Measurements from ENCODE around the gene MICALL1. TPM values are rescaled to one million over a fixed set of nuclear protein-coding genes. Genes with fewer than 3 reads are reported as not detected.

The MICALL1 gene
- total and polyA plus RNA-seq, 2 of the 13 experiments (the other 11 are each of a cell fraction or from before 2014, with no cell fraction given) = 7.6 to 10.6 TPM

- no peak for TF ChIP-seq ZNF318 (CRISPR knock-in tag; IDR thresholded peaks at IDR 0.05)
- TF ChIP-seq PITX1 (CRISPR knock-in tag; IDR thresholded peaks at IDR 0.05) = no peak
- TF ChIP-seq, protein P1, sequence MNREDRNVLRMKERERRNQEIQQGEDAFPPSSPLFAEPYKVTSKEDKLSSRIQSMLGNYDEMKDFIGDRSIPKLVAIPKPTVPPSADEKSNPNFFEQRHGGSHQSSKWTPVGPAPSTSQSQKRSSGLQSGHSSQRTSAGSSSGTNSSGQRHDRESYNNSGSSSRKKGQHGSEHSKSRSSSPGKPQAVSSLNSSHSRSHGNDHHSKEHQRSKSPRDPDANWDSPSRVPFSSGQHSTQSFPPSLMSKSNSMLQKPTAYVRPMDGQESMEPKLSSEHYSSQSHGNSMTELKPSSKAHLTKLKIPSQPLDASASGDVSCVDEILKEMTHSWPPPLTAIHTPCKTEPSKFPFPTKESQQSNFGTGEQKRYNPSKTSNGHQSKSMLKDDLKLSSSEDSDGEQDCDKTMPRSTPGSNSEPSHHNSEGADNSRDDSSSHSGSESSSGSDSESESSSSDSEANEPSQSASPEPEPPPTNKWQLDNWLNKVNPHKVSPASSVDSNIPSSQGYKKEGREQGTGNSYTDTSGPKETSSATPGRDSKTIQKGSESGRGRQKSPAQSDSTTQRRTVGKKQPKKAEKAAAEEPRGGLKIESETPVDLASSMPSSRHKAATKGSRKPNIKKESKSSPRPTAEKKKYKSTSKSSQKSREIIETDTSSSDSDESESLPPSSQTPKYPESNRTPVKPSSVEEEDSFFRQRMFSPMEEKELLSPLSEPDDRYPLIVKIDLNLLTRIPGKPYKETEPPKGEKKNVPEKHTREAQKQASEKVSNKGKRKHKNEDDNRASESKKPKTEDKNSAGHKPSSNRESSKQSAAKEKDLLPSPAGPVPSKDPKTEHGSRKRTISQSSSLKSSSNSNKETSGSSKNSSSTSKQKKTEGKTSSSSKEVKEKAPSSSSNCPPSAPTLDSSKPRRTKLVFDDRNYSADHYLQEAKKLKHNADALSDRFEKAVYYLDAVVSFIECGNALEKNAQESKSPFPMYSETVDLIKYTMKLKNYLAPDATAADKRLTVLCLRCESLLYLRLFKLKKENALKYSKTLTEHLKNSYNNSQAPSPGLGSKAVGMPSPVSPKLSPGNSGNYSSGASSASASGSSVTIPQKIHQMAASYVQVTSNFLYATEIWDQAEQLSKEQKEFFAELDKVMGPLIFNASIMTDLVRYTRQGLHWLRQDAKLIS (CRISPR knock-in tag; IDR thresholded peaks at IDR 0.05) = no peak
- 0 out of 2 replicates have a peak, but pooled peaks have one; percentile 27 for TF ChIP-seq ZBTB38 (CRISPR knock-in tag; IDR thresholded peaks at IDR 0.05)
- TF ChIP-seq ARNT2 (CRISPR knock-in tag; IDR thresholded peaks at IDR 0.05; ENCODE audit: low read depth) = no peak
- no peak for TF ChIP-seq ZNF503 (CRISPR knock-in tag; IDR thresholded peaks at IDR 0.05)
- TF ChIP-seq RXRB (CRISPR knock-in tag; IDR thresholded peaks at IDR 0.05; ENCODE audit: borderline replicate concordance) = peak; percentile 69; the same call in 1 of the 2 replicates
- no peak for TF ChIP-seq HMGXB3 (CRISPR knock-in tag; IDR thresholded peaks at IDR 0.05; ENCODE audit: borderline replicate concordance)
- no peak for TF ChIP-seq PCBP1 (IDR thresholded peaks at IDR 0.05; ENCODE audit: borderline replicate concordance, low read depth, low read length)
Measured at GRCh38 chr22:37981282-37982011, 75.3 kb downstream of the MICALL1 start (continued).
